GM12864 (cell line): ENCODE results near the gene CCDC167.

Experiments
- DNase-seq: peaks from one replicate; pipeline ENCODE4 v3.0.0-alpha.2; 2011; ENCODE audit warnings: low read depth
- H3K4me3 ChIP-seq: 2 replicates; pipeline ENCODE4 v1.5.1; 2011; ENCODE audit warnings: mild to moderate bottlenecking, low read depth, low read length, control low read depth
- TF ChIP-seq, protein P1 (sequence below): IDR thresholded peaks from 2 replicates; pipeline ENCODE4 v1.5.1; 2011; ENCODE audit warnings: low read depth, mild to moderate bottlenecking, moderate library complexity, low read length, control low read depth, inconsistent platforms; ENCODE audit errors: missing control alignments

Gene CCDC167

DNA sequence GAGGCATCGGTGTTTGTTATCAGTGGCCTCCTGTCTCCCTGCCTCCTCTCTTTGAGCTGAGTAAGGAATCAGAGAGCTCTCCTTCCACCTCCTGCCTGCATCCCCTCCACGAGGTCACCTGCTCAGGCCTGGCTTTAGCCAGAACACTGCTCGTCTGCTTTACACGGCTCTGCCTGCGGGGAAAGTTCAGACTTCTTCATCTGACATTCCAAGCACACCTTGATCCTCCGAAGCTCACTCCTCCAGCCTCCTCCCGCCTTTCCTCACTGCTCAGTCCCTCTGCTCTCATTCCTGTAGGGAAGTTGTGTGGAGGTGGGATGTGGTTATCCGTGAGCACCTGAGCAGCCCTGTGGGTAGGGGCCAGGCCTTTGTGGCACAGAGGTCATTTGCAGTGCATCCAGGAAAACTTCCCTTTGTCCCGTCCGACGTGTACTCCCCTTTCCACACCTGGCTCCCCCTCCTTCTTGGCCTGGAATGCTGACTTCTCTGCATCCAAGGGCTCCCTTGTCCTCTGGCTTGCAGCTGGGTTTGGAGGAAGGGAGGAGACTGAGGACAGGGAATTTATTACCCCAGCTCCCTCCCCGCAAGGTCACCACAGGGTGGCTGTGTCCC lies 12.8 kb upstream of the CCDC167 start:
- TF ChIP-seq, protein P1, sequence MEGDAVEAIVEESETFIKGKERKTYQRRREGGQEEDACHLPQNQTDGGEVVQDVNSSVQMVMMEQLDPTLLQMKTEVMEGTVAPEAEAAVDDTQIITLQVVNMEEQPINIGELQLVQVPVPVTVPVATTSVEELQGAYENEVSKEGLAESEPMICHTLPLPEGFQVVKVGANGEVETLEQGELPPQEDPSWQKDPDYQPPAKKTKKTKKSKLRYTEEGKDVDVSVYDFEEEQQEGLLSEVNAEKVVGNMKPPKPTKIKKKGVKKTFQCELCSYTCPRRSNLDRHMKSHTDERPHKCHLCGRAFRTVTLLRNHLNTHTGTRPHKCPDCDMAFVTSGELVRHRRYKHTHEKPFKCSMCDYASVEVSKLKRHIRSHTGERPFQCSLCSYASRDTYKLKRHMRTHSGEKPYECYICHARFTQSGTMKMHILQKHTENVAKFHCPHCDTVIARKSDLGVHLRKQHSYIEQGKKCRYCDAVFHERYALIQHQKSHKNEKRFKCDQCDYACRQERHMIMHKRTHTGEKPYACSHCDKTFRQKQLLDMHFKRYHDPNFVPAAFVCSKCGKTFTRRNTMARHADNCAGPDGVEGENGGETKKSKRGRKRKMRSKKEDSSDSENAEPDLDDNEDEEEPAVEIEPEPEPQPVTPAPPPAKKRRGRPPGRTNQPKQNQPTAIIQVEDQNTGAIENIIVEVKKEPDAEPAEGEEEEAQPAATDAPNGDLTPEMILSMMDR = no peak
- no peak for DNase-seq
- no peak overlapping the region for H3K4me3 ChIP-seq

DNA sequence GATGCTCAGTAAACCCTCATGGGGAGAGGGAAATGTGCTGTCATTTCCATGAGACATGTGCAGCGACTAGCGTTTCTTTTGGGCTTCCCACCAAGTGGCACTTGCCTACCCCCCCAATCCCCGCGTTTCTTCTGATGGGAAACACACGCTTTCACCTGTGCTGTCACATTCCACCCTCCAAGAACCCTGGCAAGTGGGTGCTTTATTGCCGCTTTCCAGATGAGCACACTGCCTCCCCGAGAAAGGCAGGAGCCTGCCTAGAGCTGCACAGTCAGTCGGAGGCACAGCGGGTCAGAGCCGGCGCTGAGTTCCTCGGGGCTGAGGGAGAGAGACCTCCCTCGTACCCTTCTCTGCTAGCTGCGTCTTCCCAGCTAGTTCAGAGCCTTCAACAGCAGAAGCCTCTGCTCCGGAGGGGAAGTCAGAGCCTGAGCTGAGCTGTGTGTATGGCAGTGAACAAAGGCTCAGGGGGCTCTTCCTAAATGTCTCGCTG lies 12.3 kb upstream of the CCDC167 start:
- no peak overlapping the region for H3K4me3 ChIP-seq
- TF ChIP-seq, protein P1 = no peak
- DNase-seq = no peak

DNA sequence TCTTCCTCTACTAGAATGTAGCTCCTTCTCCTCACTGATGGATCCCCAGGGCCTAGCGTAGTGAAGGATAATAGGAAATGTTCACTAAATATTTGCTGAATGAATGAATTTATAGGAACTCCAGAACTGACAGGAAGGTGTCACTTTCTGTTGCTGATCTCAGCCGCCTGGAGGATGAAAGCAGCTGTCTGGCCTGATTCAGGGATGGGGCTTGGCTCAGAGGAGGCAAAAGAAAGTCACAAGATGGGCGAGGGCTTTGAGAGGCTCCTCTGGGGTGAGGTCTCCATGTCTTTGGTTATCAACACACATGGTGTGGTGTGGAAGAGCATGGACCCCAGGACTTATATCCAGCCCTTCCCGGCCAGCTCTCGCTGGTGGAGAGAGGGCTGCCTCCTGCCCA lies 11.5 kb upstream of the CCDC167 start:
- TF ChIP-seq, protein P1 = no peak
- no peak overlapping the region for H3K4me3 ChIP-seq

DNA sequence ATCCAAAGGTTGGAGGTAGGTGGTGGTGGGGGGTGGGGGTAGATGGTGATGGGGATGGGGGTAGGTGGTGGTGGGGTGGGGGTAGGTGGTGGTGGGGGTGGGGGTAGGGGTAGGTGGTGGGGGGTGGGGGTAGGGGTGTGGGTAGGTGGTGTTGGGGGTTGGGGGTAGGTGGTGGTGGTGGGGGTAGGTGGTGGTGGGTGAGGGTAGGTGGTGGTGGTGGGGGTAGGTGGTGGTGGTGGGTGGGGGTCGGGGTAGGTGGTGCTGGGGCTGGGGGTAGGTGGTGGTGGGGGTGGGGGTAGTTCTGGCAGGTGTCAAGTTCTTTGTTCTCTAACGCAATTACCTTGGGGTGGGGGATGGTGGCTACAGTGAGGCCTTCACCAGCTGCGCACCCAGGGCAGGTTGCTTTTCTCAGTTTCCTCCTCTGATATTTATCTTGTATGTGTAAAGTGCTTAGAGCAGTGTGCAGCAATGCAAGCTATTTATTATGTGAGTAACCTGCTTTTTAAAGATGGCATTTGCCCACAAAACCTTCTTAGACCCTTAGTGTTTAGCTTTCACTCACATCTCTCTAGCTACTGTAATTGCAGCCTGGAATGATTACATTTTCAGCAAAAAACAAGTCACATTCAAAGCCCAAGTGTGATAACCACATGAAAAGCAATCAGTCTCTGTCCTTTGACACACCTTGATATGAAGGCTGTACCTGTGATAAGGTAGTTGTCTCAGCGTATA lies 8.2 kb upstream of the CCDC167 start:
- H3K4me3 ChIP-seq = no peak overlapping the region
- no peak for DNase-seq
- TF ChIP-seq, protein P1 = no peak

More for the DNA sequence above, 11.5 kb upstream of the CCDC167 start:
- DNase-seq = no peak

DNA sequence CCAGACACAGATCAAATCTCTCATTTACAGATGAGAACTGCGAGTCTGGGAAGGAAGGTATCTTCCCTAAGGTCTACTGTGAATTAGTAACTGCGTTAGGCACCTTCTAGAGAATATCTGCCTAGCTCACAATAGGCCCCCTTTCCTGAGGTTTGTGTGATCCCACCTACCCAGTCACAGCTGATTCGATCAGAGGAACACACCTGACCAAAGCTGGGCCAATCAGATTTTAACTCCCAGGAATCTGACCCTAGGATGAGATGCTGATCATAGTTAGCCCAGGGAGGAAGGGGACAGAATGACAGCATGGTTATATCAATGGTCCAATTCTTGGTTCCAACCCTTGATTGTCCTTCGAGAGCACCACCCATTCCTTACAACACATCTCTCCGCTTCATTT lies 7.4 kb upstream of the CCDC167 start:
- no peak overlapping the region for H3K4me3 ChIP-seq
- TF ChIP-seq, protein P1 = no peak
- no peak for DNase-seq

DNA sequence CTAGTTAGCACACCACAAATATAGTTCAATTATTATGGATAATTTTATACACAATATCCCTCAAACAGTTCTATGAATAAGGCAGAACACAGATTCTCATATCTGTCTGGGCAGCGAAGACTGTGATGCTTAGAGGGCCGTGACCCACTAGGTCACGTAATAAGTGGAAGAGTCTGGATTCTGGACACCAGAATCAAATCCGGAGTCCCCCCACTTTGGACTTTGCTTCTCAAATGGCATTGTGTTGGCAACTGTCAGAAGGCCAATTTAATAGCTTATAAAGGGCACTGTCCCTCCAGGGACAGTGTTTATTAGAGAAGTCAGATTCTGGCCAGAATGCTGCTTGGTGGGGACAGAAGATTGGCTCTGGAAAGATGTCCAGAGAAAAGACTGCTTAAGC lies 6.8 kb upstream of the CCDC167 start:
- H3K4me3 ChIP-seq = no peak overlapping the region
- TF ChIP-seq, protein P1 = no peak
- no peak for DNase-seq
